Astrocyte (in vitro differentiated cells and primary cell): ENCODE results near the gene MRPL40. TPM values are rescaled to one million over a fixed set of nuclear protein-coding genes. Genes with fewer than 3 reads are reported as not detected.
"Not testable (repeated sequence)": the region's sequence is repeated elsewhere in the genome, so short reads cannot be mapped to it uniquely, and the experiment has no call there.

Experiments used
- DNase-seq: peaks from one replicate; pipeline ENCODE4 v3.0.0-alpha.2; 2010; ENCODE audit warnings: low read depth
- FAIRE-seq: peaks from 2 replicates; lab custom pipeline; 2011; peaks lifted over from hg19 to GRCh38; lab: Jason Lieb, UNC
- H2AFZ ChIP-seq: 2 replicates; pipeline ENCODE4 v1.6.0; 2012; ENCODE audit warnings: low read depth, low read length, inconsistent platforms
- H3K27ac ChIP-seq: 2 replicates; pipeline ENCODE4 v1.5.1; 2011; ENCODE audit warnings: low read depth, low read length, inconsistent platforms
- H3K27me3 ChIP-seq: 2 replicates; pipeline ENCODE4 v1.6.0; 2011; ENCODE audit warnings: low read length, inconsistent platforms; ENCODE audit not compliant: insufficient read depth
- H3K36me3 ChIP-seq: 2 replicates; pipeline ENCODE4 v1.5.1; 2011; ENCODE audit warnings: low read length, inconsistent platforms; ENCODE audit not compliant: insufficient read depth
- H3K4me1 ChIP-seq: 2 replicates; pipeline ENCODE4 v1.5.1; 2011; ENCODE audit warnings: low read length, inconsistent platforms; ENCODE audit not compliant: insufficient read depth
- H3K4me2 ChIP-seq: 2 replicates; pipeline ENCODE4 v1.6.0; 2012; ENCODE audit warnings: low read length, inconsistent platforms
- H3K4me3 ChIP-seq: 2 replicates; pipeline ENCODE4 v1.5.1; 2011; ENCODE audit warnings: low read depth, mild to moderate bottlenecking, low read length, inconsistent platforms; ENCODE audit not compliant: insufficient read depth
- H3K79me2 ChIP-seq: 2 replicates; pipeline ENCODE4 v1.6.0; 2012; ENCODE audit warnings: mild to moderate bottlenecking, low read length, inconsistent platforms; ENCODE audit not compliant: insufficient read depth
- H3K9ac ChIP-seq: 2 replicates; pipeline ENCODE4 v1.6.0; 2012; ENCODE audit warnings: mild to moderate bottlenecking, low read length, inconsistent platforms
- H3K9me3 ChIP-seq: 2 replicates; pipeline ENCODE4 v1.5.1; 2012; ENCODE audit warnings: low read depth, mild to moderate bottlenecking, low read length, inconsistent platforms; ENCODE audit not compliant: insufficient read depth
- H4K20me1 ChIP-seq: 2 replicates; pipeline ENCODE4 v1.6.0; 2012; ENCODE audit warnings: low read length, inconsistent platforms; ENCODE audit not compliant: insufficient read depth
- H3K27ac Mint-ChIP-seq: one replicate; pipeline ENCODE4 v1.8.0; 2021; ENCODE audit warnings: mild to moderate bottlenecking, mixed read lengths; ENCODE audit not compliant: unreplicated experiment
- H3K27me3 Mint-ChIP-seq: one replicate; pipeline ENCODE4 v1.8.0; 2021; ENCODE audit warnings: low read depth, mixed read lengths; ENCODE audit not compliant: unreplicated experiment
- H3K36me3 Mint-ChIP-seq: one replicate; pipeline ENCODE4 v1.8.0; 2021; ENCODE audit warnings: low read depth, mixed read lengths; ENCODE audit not compliant: unreplicated experiment
- H3K4me1 Mint-ChIP-seq: one replicate; pipeline ENCODE4 v1.8.0; 2021; ENCODE audit warnings: low read depth, mixed read lengths; ENCODE audit not compliant: unreplicated experiment
- H3K4me3 Mint-ChIP-seq: one replicate; pipeline ENCODE4 v1.8.0; 2021; ENCODE audit warnings: mild to moderate bottlenecking, moderate library complexity, mixed read lengths; ENCODE audit not compliant: unreplicated experiment
- H3K9me3 Mint-ChIP-seq: one replicate; pipeline ENCODE4 v1.8.0; 2021; ENCODE audit warnings: mild to moderate bottlenecking, mixed read lengths; ENCODE audit not compliant: unreplicated experiment
- EZH2 ChIP-seq: IDR thresholded peaks from 2 replicates; pipeline ENCODE4 v1.6.1; 2012; ENCODE audit warnings: mild to moderate bottlenecking, low read length, inconsistent platforms; ENCODE audit not compliant: insufficient read depth
- total RNA-seq: library from RNA; stranded (reverse); gene quantifications from 2 replicates; pipeline ENCODE4 v1.2.1, GENCODE V29; 2021
- TF ChIP-seq, protein P1 (sequence below): IDR thresholded peaks from 2 replicates; pipeline ENCODE4 v1.5.1; 2011; ENCODE audit warnings: low read depth, mild to moderate bottlenecking, inconsistent platforms, low read length, moderate library complexity; ENCODE audit not compliant: insufficient read depth

MRPL40 gene
- total RNA-seq, 1 donor from 2014 or later, result 34.7 TPM

DNA sequence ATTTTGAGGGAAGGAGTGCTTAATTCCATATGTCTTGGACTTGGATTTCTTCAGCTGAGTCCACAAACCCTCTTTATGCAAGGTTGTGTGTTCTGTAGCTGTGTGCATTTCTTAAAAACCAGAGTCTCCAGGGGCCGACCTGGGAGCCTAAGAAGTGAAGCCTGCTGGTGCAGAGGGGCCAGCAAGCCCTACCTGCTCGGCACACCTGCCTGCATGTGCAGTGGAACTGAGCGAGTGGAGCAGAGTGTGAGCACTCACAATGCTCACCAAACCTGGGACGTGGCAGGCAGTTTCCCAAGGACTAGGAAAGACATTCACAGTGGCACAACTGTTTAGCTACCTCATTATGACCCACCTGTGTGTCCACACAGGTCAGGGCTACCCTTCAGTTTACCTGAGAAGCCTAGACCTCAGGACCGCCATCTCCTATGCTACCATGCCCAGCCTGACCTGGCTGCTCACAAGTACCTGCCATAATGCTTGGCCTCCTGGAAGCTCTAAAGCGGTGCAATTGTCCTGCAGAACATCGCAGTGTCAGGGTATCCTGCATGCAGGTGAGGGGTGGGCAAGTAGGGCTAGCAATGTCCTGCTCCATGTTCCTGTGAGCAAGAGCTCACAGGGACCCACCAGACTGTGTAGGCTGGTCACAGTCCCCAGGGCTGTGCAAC is 11.3 kb downstream of the MRPL40 start:
- peaks cover 7% of the 10 kb centered on the region for H3K36me3 Mint-ChIP-seq
- Histone ChIP-seq H3K4me2 (no peak overlapping the region), H3K27ac (no peak overlapping the region), H3K4me1 (peaks cover 12% of the 10 kb centered on the region), H3K9me3 (no peaks in the 10 kb centered on the region), H4K20me1 (peaks cover 57% of the 10 kb centered on the region), H3K4me3 (no peak overlapping the region), H3K9ac (no peak overlapping the region), H3K27me3 (no peaks in the 10 kb centered on the region), H2AFZ (no peak overlapping the region), H3K79me2 (peaks cover 78% of the 10 kb centered on the region), H3K36me3 (peaks cover 6% of the 10 kb centered on the region)
- no peaks in the 10 kb centered on the region for H3K27me3 Mint-ChIP-seq
- TF ChIP-seq, protein P1, sequence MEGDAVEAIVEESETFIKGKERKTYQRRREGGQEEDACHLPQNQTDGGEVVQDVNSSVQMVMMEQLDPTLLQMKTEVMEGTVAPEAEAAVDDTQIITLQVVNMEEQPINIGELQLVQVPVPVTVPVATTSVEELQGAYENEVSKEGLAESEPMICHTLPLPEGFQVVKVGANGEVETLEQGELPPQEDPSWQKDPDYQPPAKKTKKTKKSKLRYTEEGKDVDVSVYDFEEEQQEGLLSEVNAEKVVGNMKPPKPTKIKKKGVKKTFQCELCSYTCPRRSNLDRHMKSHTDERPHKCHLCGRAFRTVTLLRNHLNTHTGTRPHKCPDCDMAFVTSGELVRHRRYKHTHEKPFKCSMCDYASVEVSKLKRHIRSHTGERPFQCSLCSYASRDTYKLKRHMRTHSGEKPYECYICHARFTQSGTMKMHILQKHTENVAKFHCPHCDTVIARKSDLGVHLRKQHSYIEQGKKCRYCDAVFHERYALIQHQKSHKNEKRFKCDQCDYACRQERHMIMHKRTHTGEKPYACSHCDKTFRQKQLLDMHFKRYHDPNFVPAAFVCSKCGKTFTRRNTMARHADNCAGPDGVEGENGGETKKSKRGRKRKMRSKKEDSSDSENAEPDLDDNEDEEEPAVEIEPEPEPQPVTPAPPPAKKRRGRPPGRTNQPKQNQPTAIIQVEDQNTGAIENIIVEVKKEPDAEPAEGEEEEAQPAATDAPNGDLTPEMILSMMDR, result no peak
- H3K27ac Mint-ChIP-seq, result no peak overlapping the region
- H3K4me1 Mint-ChIP-seq, result peaks cover 13% of the 10 kb centered on the region
- no peak for DNase-seq
- no peak overlapping the region for H3K4me3 Mint-ChIP-seq
- H3K9me3 Mint-ChIP-seq, result no peaks in the 10 kb centered on the region
- no peak for FAIRE-seq

DNA sequence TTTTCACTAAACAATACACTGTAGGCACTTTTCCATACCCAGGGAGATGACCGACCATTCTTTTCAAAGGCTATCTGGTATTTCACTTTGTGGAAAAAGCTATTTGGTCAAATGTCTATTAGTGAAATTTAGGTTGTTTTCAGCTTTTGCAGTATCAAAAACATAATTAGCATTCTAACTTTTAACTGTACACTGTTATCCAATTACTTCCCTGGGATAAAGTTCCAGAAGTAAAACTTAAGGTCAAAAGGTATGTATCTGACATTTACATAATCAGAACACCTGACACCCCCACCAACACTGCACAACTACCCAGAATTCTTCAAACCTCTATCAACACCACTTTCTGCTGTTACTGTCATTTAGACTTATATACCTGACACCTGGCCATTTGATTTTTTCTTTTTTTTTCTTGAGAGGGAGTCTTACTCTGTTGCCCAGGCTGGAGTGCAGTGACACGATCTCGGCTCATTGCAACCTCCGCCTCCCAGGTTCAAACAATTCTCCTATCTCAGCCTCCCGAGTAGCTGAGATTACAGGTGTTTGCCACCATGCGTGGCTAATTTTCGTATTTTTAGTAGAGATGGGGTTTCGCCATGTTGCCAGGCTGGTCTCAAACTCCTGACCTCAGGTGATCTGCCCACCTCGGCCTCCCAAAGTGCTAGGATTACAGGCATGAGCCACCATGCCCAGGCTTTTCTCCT is 13.1 kb downstream of the MRPL40 start:
- Histone ChIP-seq H3K4me1 (peaks cover 12% of the 10 kb centered on the region), H3K79me2 (peaks cover 70% of the 10 kb centered on the region), H3K36me3 (peaks cover 14% of the 10 kb centered on the region), H4K20me1 (peaks cover 55% of the 10 kb centered on the region)
- not testable (repeated sequence) for H3K9me3 ChIP-seq, H3K4me2 ChIP-seq, H3K27me3 Mint-ChIP-seq, H3K4me3 ChIP-seq, FAIRE-seq, H3K9ac ChIP-seq, H3K27ac Mint-ChIP-seq, H3K27me3 ChIP-seq, DNase-seq, H2AFZ ChIP-seq, H3K27ac ChIP-seq, H3K36me3 Mint-ChIP-seq, H3K9me3 Mint-ChIP-seq
- Mint-ChIP-seq H3K4me1 (peaks cover 13% of the 10 kb centered on the region), H3K4me3 (peak overlapping the region; percentile 75)

DNA sequence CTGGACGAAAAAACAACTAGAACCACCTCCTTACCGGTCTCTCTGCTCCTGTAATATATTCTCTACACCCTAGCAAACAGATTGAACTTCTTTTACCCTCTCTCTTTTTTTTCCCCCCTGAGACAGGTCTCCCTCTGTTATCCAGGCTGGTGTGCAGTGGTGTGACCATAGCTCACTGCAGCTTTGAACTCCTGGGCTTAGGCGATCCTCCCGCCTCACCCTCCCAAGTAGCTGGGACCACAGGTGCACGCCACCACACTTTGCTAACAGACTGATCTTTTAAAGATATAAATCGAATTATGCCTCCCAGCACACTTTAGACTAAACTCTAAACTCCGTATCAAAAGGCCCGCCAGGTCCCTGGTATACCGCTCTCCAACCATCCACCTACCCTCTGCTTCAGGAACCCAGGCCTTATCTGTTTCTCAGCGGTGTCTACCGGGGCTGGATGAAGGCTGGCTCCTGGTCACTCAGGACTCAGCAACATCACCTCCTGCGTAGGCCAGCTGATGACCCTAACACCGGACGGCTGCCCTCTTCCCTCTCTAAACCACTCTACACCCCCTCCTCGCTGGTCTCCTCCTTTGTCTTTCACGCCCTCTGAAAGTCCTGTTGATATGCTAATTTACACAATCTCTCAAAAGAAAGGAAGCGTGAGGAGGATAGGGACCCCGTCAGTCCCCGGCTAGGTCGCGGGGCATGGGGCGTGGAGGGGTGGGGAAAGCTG is 14.4 kb downstream of the MRPL40 start:
- peaks cover 4% of the 10 kb centered on the region for H3K36me3 Mint-ChIP-seq
- Histone ChIP-seq H3K79me2 (peaks cover 57% of the 10 kb centered on the region), H3K4me1 (peaks cover 12% of the 10 kb centered on the region), H3K9me3 (no peaks in the 10 kb centered on the region), H3K4me2 (peak overlapping the region; percentile 83), H2AFZ (peak overlapping the region; percentile 58), H3K4me3 (peak overlapping the region; percentile 63), H3K27ac (peak overlapping the region; percentile 61), H3K9ac (peak overlapping the region; percentile 83), H3K36me3 (peaks cover 22% of the 10 kb centered on the region), H4K20me1 (peaks cover 45% of the 10 kb centered on the region), H3K27me3 (no peaks in the 10 kb centered on the region)
- TF ChIP-seq, protein P1, result no peak
- no peak for TF ChIP-seq EZH2
- FAIRE-seq (no peak), DNase-seq (no peak)
- H3K27ac Mint-ChIP-seq, result peak overlapping the region; percentile 88
- H3K9me3 Mint-ChIP-seq, result no peaks in the 10 kb centered on the region
- H3K4me3 Mint-ChIP-seq, result peak overlapping the region; percentile 96
- H3K27me3 Mint-ChIP-seq, result no peaks in the 10 kb centered on the region
- H3K4me1 Mint-ChIP-seq, result peaks cover 13% of the 10 kb centered on the region
